ENCODE results near the gene DUS1L.

DUS1L gene

DNA sequence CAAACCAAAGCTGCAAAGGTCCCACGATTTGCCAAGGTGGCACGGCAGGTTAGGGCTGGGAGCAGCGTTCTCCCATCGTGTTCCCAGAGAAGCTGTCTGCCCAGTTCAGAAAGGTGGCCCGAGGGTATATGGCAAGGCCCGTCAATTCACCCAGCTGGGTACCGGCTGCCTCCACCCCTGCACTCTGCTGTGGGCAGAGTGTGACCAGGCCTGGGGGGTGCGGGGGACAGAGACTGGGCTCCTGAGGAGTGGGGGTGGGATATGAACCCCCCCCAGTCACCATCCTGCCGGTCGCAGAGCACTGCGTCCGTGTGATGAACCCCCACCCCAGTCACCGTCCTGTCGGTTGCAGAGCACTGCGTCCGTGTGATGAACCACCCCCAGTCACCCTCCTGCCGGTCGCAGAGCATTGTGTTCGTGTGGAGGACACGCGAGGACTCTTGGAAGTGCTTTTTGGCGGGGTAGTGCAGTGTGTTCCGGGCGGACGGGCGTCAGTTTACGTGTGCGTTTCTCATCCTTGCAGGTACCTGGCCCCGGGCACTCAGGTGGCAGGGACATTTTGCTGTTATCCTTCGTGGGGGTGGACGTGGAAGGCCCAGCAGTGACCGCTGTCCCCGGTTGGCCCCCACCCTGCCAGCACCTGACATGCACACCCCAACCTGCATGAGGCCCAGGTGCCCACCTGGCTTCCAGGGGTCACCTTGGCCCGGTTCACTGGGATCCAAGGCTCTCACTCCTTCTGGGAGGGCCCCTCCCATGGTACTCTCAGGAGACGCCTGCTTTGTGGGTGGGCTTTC lies 35.1 kb upstream of the DUS1L start:
- DNase-seq, result no peak

DNA sequence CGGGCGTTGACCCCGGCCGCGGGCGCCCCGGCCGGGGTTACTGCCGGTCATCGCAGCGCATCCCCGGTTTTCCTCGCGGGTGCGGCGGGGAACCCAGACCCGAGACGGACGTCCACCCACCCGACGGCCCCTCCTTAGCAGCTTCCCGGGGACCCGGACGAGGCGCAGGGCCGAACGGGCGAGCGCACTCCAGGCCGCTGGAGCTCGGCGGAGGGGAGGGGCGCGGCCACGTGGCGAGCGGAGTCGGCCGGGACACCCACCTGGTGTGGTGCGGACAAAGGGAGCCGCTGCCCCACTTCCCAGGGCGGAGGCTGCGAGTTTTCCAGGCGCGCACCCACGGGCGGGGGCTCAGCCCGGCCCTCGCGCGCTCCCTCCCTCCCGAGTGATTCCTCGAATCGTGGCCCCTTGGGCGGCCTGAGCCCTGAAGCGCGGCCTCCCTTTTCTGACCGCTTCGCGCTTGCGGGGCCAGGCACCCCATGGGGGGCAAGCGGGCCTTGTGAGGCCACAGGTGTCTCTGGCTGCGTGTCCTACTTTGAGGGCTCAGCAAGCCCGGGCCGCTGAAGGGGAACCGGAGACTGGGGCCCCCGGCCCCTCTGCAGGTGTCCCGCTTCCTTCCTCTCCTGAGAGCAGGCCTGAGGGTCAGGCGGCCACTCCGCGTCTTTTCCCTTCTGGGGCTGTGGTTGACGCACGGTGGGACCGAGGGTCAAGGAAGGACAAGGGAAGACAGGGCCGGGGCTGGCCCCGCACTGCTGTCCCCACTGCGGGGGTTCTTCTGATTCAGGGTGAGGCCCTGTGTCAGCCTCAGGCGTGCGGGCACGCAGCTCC lies 33.5 kb upstream of the DUS1L start:
- no peak for DNase-seq

DNA sequence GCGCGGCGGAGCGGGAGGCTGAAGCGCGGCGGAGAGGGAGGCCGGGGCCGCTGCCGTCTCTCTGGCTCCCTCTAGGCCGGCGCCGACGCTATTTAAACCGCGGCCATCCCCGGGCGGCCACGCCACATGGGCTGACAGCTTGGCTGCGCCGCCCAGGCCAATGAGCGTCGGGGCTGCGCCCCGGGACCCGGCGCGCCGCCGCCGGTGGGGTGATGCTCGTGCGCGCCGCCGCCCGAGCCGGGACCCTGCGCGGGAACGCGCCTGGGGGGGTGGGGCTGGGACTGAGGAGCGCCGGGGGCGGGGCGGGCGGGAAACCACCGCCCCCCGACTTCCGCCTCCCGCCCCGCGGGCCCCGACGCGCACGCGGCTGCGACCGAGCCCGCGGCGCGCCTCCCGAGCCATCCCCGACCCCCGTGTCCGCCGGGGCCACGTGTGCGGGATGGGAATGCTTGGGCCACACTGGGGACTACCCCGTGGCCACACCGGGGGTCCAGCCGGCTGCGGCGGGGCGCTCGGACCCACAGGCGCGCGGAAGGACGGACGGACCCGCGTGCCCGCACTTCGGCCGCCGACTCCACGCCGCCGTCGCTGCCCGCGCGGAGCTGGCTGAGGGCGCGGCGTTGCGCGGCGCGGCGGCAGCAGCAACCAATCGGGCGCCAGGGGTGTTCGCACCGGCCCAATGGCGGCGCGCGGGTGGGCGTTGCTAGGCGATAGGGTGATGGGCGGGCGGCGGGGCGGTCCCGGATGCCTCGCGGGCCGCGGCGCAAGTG lies 32.8 kb upstream of the DUS1L start, which contains the start of gene FASN:
Gene FASN, minus strand, starts transcription at position 68 of the 770 bp plus-strand sequence. CDS start 1,791 bp downstream, outside the sequence.
- DNase-seq, result peak; percentile 86 to 89 (median 88)

DNA sequence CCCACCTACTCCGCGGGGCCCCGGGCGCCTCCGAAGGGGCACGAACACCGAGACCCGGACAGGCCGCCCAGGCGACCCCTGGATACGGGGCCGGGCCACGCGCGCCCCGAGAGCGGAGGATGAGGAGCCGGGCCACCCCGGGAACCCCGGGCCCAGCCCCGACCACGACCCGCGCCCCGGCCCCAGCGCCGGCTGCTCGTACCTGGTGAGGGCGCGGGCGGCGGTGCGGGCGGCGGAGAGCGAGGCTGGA lies 32.2 kb upstream of the DUS1L start:
- peak in 1 of 4 experiments; percentile 65 for DNase-seq

DNA sequence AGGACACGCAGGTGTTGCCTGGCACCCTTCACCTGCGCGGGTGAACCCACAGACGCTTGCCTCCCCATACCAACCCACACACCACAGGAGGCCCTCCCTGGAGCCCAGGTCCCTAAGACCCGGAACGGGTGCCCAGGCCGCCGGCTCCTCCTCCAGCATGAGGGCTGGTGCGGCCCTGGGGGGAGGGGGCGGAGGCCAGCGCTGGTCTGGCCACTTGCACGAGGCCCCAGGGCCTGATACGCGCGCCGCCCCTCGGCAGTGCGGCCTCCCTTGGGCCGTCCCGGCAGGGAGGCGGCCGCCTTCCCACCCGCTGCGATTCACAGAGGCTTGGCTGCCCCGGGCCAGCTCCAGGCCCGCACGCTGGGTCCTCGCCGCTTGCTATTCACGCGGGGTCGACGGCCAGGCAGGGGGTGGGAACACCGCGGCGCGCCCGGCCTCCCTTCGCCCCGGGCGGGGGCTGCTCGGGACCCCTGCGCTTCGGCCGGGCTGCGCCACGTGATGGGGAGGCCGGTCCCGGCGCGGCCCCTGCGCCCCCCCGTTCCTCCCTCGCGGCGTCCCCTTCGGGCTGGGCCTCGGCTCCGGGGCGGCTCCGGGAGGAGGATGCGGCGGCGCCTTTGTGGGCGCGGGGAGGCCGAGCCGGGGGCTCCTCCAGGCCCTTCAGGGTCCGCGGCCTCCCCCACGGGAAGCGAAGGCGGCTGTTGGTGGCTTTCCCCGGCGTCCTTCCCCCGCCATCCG lies 31.7 kb upstream of the DUS1L start:
- DNase-seq, result no peak

DNA sequence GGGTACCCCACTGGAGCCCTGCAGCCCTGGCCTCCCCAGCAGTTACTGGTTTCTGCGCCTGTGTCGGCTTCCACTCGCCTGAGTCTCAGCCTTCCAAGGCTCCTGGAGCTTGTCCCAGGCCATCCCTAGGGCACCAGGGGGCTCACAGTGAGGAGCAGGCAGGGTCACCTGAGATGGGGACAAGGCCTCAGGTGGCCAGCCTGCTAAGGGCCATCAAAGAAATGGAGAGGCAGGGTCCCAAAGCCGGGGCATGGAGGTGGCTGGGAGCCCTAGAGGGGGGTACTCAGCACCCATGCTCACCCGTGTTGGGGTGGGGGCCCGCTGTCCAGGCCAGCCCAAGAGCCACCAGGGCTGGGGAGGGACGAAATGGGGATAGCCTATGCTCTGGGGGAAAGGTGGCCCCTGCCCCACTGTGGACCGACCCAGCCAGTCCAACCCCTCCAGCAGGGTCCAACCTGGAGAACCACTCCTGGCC lies 31.1 kb upstream of the DUS1L start:
- DNase-seq, result no peak

DNA sequence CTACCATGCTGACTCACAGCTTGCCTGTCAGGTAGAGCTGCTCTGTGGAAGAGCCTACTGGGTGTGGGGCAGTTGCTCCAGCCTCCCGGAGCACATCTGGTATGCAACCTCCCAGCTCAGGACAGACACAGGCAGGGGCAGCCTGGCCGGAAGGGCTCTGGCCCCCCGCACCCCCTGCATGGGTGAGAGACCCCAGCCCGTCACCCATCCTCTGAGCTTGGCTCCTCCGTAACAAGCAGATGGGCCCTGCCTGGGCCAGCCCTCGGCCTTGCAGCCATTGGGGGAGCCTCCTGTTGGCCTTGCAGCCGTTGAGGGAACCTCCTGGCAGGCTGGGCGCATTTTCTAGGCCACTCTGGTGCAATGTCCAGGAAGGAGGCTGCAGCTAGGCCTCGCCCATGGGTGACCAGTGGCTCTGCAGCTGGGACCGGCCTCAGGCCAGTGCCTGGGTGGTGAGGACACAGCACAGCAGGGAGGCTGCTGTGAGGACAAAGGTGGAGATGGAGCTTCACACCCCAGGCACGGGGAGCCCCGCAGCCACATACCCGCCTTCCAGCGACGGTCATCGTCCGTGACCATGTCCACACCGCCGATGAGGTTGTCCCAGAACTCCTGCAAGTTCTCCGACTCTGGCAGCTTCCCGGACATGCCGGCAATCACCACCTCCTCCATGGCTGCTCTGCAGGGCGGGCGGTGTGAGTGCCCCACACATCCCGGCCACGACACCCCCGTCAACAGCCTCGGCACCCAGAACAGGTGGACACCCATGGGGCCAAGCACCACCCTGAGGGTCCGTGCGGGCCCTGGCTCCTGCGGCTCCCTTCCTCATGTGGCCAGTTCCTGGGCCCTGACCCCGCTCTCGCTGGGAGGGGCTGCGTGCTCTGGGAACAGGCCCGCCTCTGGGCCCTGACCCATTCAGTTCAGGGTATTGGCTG lies 30.4 kb upstream of the DUS1L start:
- DNase-seq, result no peak

DNA sequence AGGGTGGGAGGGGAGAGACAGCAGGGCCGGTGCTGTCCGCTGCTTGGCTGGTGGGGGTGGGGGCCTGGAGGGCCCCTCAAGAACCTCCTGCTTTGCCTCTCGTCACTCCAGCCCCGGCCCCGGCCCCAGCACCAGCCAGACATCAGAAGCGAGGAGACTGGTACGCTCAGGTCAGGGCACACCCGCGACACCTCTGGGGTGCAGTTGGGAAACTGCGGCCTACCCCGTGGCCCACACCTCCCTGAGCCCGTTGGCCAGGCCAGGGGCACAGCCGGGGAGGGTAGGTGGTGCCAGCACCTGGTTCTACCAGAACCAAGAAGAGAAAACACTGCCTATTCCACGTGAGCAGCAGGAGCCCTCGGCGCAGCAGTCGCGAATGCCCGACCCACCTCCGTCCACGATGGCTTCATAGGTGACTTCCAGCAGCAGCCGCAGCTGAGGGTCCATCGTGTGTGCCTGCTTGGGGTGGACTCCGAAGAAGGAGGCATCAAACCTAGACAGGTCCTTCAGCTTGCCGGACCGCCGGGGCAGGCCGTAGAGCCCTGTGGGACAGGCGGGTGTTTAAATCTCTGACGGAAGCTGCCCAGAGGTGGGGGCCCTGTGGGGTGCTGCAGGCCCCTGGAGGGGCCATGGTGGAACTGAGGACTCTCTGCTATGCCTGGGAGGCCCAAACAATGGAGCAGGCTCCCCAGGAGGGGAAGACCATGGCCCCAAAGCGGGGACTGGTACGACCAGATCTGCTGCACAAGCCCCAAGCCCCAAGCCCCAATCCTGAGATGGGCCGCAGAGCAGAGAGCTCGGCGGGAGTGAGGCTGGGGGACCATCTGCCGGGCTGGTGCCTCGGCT lies 29.6 kb upstream of the DUS1L start:
- DNase-seq, result no peak

DNA sequence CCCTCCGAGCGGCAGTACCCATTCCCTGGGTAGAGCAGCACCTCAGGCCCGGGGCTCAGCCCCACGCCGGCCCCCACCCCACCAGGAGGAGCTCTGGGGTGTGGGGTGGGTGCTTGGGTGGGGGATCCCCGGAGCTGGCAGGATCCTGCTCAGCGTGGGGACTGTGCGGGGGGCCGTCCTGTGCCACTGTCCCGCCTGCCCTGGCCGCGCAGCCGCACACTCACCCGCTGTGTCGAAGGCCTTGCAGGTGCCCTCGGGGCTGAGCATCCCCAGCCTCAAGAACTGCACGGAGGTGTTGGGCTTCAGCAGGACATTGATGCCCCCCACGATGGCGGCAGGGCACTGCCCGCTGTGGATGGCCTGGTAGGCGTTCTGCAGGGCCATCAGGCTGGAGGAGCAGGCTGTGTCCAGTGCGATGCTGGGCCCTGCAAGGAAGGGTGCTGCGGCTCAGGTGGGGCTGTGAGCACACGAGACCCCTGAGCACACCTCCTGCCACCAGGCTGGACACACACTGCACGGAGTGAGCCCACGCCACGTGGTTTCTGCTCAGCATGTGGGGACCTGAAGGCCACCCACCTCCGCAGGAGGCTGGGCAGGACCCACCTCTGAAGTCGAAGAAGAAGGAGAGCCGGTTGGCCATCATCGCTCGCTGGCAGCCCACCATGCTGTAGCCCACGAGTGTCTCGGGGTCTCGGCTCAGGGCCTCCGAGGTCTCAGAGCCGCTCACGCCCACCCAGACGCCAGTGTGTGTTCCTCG lies 27.6 kb upstream of the DUS1L start:
- no peak for DNase-seq

DNA sequence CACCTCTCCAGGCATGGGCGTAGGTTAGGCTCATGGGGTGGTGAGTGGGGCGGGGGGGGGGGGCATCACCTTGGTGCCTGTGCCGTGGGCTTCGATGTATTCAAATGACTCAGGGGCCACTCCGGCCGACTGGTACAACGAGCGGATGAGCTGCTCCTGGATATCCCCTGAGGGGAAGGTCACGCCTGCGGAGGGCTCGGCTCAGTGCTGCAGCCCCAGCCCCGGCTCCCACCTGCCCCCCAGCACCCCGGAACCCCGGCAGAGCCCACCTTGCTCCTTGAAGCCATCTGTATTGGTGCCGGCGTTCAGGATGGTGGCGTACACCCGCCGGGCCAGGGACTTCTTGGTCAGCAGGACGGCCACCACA lies 27.0 kb upstream of the DUS1L start:
- no peak for DNase-seq

DNA sequence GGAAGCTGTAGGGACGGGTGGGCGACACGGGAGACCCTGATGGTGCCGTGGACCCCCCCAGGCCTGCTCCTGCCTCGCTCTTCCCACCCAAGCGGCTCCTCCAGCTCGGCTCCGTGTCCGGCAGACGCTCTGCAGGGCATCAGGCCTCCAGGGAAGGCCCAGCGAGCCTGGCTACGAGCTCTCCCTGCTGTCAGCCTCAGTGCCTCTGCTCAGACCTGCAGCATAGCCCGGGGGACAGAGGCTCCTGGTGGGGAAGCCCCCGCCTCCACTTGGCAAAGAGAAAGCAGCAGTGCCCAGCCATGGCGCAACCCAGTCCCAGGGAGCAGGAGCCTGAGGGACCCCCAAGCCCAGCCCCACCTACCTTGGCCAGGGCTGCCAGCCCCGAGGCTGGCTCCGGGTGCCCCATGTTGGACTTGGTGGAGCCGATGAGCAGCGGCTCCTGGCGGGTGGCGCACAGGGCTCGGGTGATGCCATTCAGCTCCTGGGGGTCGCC lies 26.5 kb upstream of the DUS1L start:
- no peak for DNase-seq

DNA sequence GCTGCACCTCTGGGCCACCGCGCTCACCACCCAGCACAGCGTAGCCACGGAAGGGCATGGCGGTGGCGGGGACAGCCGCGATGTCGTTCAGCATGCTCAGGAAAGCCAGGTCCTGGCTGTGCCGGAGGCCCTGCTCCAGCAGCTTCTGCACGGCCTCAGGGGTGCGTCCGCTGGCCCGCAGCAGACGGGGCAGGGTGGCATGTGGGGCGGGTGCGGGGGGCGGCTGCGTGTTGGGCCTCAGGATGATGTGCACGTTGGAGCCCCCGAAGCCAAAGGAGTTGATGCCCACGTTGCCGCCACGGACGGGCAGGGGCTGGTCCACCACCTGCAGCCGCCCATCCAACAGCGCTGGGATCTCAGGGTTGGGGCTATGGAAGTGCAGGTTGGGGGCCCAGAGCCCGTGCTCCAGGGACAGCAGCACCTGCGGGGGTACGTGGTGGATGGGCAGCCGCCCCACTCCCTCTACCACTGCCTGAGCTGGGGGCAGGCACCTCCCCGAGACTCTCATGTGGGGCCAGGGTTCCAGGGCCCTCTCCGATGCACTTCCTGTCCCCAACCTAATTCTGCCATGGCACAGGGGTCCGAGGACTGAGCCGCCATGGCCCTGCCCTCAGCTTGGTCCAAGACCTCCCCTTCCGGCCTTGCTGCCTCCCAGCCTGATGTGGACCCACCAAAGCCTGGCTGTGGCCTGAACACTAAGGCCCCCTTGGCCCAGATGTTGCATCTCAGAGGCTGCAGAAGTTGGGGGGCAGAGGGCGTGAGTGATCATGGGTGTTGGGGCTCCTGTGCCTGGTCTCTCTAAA lies 25.9 kb upstream of the DUS1L start:
- no peak for DNase-seq

DNA sequence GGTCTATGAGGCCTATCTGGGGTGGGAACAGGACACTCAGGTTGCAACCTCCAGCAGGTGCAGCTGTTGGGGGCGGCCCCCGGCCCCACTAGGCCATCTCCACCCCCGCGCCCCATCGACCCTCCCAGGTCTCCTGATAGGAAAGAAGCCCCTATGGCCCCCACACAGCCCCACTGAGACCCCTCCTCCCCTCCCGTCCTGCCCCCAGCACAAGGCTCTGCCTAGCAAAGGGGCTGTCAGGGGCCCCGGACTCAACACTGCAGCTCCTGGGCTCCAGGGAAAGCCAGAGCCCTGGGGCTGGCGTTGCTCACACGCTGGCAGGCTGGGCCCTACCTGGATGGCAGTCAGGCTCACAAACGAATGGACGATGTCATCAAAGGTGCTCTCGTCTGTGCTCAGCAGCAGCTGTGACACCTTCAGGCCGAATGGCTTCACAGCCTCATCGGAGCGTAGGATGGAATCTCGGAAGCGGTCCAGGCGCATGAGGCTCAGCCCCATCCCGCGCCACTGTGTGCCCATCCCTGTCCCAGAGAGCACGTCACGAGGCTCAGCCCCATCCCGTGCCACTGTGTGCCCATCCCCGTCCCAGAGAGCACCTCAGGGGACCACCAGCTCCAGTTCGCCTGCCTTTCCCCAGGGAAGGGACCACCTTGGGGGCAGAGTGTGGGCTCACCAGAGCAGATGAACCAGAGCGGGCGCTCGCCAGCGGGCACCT lies 25.1 kb upstream of the DUS1L start:
- DNase-seq, result no peak

DNA sequence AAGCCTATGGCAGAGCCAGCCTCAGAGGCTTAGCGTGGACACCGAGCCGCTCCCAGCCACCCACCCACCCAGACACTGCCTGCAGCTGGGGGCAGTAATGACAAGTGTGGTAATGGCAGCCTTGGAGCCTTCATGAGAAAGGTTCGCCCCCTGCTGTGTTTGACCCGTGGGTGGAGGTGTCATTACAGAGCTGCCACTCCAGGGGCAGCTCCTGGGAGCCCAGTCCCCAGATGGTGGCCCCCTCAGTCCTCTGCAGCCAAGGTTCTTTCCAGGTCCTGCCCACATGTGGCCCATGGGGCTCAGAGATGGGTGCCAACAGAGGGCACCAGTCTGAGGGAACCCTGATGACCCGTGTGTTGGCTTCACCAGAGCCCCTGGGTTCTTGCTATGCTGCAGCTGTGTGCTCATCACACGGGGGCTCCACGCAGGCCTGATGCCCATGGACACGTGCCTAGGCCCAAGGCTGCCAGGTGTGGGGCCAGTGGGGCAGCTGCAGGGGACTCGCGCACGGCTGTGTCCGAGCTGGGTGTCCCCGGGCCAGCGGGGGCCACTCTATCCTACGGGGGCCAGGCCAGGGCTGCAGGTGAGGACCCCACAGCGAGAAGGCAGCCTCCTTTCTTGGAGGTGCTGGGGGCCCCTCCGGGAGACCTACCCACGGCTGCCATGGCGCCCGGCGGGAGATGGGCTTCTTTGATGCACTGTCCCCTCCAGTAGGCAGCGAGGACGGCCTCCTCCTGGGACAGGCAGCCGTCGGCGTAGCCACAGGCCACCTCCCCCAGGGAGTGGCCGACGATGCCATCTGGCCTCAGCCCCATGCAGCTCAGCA lies 24.3 kb upstream of the DUS1L start:
- DNase-seq, result no peak

DNA sequence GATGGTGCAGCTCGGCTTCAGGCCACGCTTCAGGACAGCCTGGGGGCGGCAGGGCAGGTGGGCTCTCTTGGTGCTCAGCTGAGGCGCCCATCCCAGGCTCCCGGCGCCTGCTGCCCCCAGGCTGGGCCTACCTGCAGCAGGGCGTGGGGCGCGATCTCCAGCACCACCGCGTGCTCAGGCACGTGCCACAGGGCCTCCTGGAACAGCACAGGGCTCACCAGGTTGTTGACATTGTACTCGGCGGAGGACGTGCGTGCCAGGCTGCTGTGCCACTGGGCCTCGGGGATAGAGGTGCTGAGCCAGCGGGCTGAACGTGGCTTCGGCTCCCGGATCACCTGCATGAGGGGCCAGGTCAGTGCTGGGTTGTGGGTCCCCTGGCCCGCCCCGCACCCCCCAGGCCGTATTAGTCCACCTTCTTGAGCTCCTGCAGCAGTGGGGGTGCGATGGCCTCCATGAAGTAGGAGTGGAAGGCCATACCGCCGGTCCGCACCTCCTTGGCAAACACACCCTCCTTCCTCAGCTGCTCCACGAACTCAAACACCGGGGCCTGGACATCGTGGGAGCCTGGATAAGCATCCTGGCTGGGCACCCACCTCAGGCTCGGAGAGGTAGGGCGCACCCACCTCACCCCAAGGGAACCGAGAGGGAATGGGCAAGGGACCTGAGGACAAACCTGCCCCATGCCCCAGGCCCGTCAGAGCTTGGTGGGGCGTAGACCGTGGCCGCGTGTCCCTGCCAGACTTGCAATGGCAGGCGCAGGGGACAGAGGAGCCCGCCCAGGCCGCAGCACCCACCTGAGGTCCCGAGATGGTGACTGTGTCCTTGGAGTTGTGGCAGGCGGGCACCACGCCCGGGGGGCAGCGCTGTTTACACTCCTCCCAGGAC lies 23.5 kb upstream of the DUS1L start:
- DNase-seq, result no peak
